Measurements from ENCODE around the gene SRPK1. TPM values are rescaled to one million over a fixed set of nuclear protein-coding genes. Genes with fewer than 3 reads are reported as not detected.
A peak's percentile ranks its signal among the peaks of the same experiment; 100 is the strongest.

SRPK1 gene
- total and polyA plus RNA-seq, 2 of the 13 experiments (the other 11 are each of a cell fraction or from before 2014, with no cell fraction given): 56.4 to 142 TPM

- peak; percentile 9; the same call in 1 of the 2 replicates for TF ChIP-seq ZNF318 (CRISPR knock-in tag; IDR thresholded peaks at IDR 0.05)
- no peak for TF ChIP-seq ZNF788 (CRISPR knock-in tag; IDR thresholded peaks at IDR 0.05; ENCODE audit: borderline replicate concordance)
- no peak for TF ChIP-seq EP300 (IDR thresholded peaks at IDR 0.05; ENCODE audit: low read depth in 2 of 2, low read length in 2 of 2)
- TF ChIP-seq EP300 (CRISPR knock-in tag; IDR thresholded peaks at IDR 0.05; ENCODE audit: borderline replicate concordance): no peak
- TF ChIP-seq ZNF552 (CRISPR knock-in tag; IDR thresholded peaks at IDR 0.05; ENCODE audit: borderline replicate concordance): peak; percentile 70; the same call in 1 of the 2 replicates
- TF ChIP-seq ZNF616 (CRISPR knock-in tag; IDR thresholded peaks at IDR 0.05; ENCODE audit: low read depth): peak; percentile 29; the same call in 1 of the 2 replicates
- no peak for TF ChIP-seq HNRNPL (IDR thresholded peaks at IDR 0.05; ENCODE audit: low read depth, low read length)
- no peak; the same call in 1 of the 2 replicates for TF ChIP-seq PRDM15 (CRISPR knock-in tag; IDR thresholded peaks at IDR 0.05)
- no peak for TF ChIP-seq PHB2 (IDR thresholded peaks at IDR 0.05; ENCODE audit: partially characterized antibody)
- TF ChIP-seq, protein P1, sequence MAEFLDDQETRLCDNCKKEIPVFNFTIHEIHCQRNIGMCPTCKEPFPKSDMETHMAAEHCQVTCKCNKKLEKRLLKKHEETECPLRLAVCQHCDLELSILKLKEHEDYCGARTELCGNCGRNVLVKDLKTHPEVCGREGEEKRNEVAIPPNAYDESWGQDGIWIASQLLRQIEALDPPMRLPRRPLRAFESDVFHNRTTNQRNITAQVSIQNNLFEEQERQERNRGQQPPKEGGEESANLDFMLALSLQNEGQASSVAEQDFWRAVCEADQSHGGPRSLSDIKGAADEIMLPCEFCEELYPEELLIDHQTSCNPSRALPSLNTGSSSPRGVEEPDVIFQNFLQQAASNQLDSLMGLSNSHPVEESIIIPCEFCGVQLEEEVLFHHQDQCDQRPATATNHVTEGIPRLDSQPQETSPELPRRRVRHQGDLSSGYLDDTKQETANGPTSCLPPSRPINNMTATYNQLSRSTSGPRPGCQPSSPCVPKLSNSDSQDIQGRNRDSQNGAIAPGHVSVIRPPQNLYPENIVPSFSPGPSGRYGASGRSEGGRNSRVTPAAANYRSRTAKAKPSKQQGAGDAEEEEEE (CRISPR knock-in tag; IDR thresholded peaks at IDR 0.05; ENCODE audit: borderline replicate concordance): no peak
- TF ChIP-seq HNRNPK (IDR thresholded peaks at IDR 0.05; ENCODE audit: low read depth, low read length, poor library complexity, severe bottlenecking): no peak
- no peak for TF ChIP-seq NR2C2 (CRISPR knock-in tag; IDR thresholded peaks at IDR 0.05; ENCODE audit: borderline replicate concordance)
- TF ChIP-seq GZF1 (CRISPR knock-in tag; IDR thresholded peaks at IDR 0.05): 0 out of 2 replicates have a peak, but pooled peaks have one; percentile 69
Measured at GRCh38 chr6:35919827-35920751, 809 bp downstream of the SRPK1 start (continued).

All from HepG2 (cell line).